Measurements from ENCODE around the gene MCTP1.

MCTP1 gene

GRCh38 chr5:94759961-94760360 is 524.9 kb downstream of the MCTP1 start:
- no peak for DNase-seq (ENCODE audit: low read depth)

GRCh38 chr5:94759022-94759421 is 525.9 kb downstream of the MCTP1 start:
- DNase-seq (ENCODE audit: low read depth) = no peak

GRCh38 chr5:94754824-94755223 is 530.1 kb downstream of the MCTP1 start:
- no peak for DNase-seq (ENCODE audit: low read depth)

GRCh38 chr5:94751460-94751859 is 533.4 kb downstream of the MCTP1 start:
- DNase-seq (ENCODE audit: low read depth) = no peak

- no peak for DNase-seq (ENCODE audit: low read depth)
Observed at GRCh38 chr5:94750681-94751080, 534.2 kb downstream of the MCTP1 start.

GRCh38 chr5:94749042-94749441 is 535.9 kb downstream of the MCTP1 start:
- DNase-seq (ENCODE audit: low read depth) = no peak

- DNase-seq (ENCODE audit: low read depth) = no peak
Observed at GRCh38 chr5:94748212-94748611, 536.7 kb downstream of the MCTP1 start.

- no peak for DNase-seq (ENCODE audit: low read depth)
Observed at GRCh38 chr5:94747371-94747770, 537.5 kb downstream of the MCTP1 start.

- no peak for DNase-seq (ENCODE audit: low read depth)
Observed at GRCh38 chr5:94746731-94747124, 538.2 kb downstream of the MCTP1 start.

GRCh38 chr5:94745786-94746730 is 538.8 kb downstream of the MCTP1 start:
- no peak for DNase-seq (ENCODE audit: low read depth)

GRCh38 chr5:94744906-94745305 is 540.0 kb downstream of the MCTP1 start:
- no peak for DNase-seq (ENCODE audit: low read depth)

GRCh38 chr5:94742852-94743251 is 542.0 kb downstream of the MCTP1 start:
- no peak for DNase-seq (ENCODE audit: low read depth)

GRCh38 chr5:94740286-94740685 is 544.6 kb downstream of the MCTP1 start:
- DNase-seq (ENCODE audit: low read depth) = no peak

- DNase-seq (ENCODE audit: low read depth) = no peak
Observed at GRCh38 chr5:94736498-94736897, 548.4 kb downstream of the MCTP1 start.

- no peak for DNase-seq (ENCODE audit: low read depth)
Observed at GRCh38 chr5:94731471-94731870, 553.4 kb downstream of the MCTP1 start.

- DNase-seq (ENCODE audit: low read depth) = no peak
Observed at GRCh38 chr5:94725142-94725541, 559.8 kb downstream of the MCTP1 start.

GRCh38 chr5:94715768-94716167 is 569.1 kb downstream of the MCTP1 start:
- DNase-seq (ENCODE audit: low read depth) = no peak

- peak; percentile 14 for DNase-seq (ENCODE audit: low read depth)
Observed at GRCh38 chr5:94711785-94712184, 573.1 kb downstream of the MCTP1 start.

GRCh38 chr5:94709277-94709676 is 575.6 kb downstream of the MCTP1 start:
- DNase-seq (ENCODE audit: low read depth) = no peak

- DNase-seq (ENCODE audit: low read depth) = no peak
Observed at GRCh38 chr5:94707359-94707758, 577.5 kb downstream of the MCTP1 start.

- no peak for DNase-seq (ENCODE audit: low read depth)
Observed at GRCh38 chr5:94705427-94705826, 579.5 kb downstream of the MCTP1 start.

- no peak for DNase-seq (ENCODE audit: low read depth)
Observed at GRCh38 chr5:94702729-94703128, 582.2 kb downstream of the MCTP1 start.

GRCh38 chr5:94700592-94700991 is 584.3 kb downstream of the MCTP1 start:
- DNase-seq (ENCODE audit: low read depth) = no peak

- no peak for DNase-seq (ENCODE audit: low read depth)
Observed at GRCh38 chr5:94699562-94699961, 585.3 kb downstream of the MCTP1 start.
